Measurements from ENCODE around the gene DNASE1L1. TPM values are rescaled to one million over a fixed set of nuclear protein-coding genes. Genes with fewer than 3 reads are reported as not detected.

Gene DNASE1L1
- total RNA-seq, 1 experiment from 2014 or later, result 8.3 TPM

- Histone ChIP-seq H3K27me3 (replicated peaks; ENCODE audit: insufficient read depth, low read depth, low read length, poor library complexity) (no peaks in the 10 kb centered on the region), H3K4me1 (ENCODE audit: insufficient read depth, low read length, poor library complexity, severe bottlenecking) (no peaks in the 10 kb centered on the region), H3K27ac (ENCODE audit: low read depth, low read length, poor library complexity, severe bottlenecking) (no peak overlapping the region), H3K9me3 (ENCODE audit: low read depth, low read length, poor library complexity, severe bottlenecking) (no peaks in the 10 kb centered on the region), H3K4me3 (ENCODE audit: low read depth, low read length, poor library complexity, severe bottlenecking) (no peak overlapping the region), H3K36me3 (ENCODE audit: insufficient read depth, low read length, poor library complexity, severe bottlenecking) (peaks cover 81% of the 10 kb centered on the region)
- no peak for DNase-seq (ENCODE audit: low spot score)
- CTCF ChIA-PET, result no interaction called here
- no TSS peak for BruUV-seq (replicated peaks)
- intact Hi-C loops (cut with micrococcal nuclease; ENCODE audit: unreplicated experiment), result no loop called here
- TF ChIP-seq EZH2 (IDR thresholded peaks at IDR 0.05; ENCODE audit: borderline replicate concordance, low read depth, low read length, poor library complexity, severe bottlenecking) (no peak), CTCF (conservative IDR thresholded peaks at IDR 0.05; ENCODE audit: low read depth, low read length) (no peak)
- POLR2A ChIA-PET (ENCODE audit: low non-redundant PET), result no interaction called here
These were observed 53.3 kb downstream of the DNASE1L1 start for GRCh38 chrX:154355776-154356140.

- POLR2A ChIA-PET (ENCODE audit: low non-redundant PET), result no interaction called here
These were observed 53.8 kb downstream of the DNASE1L1 start for GRCh38 chrX:154355094-154355775.

GRCh38 chrX:154354516-154354915, 54.5 kb downstream of the DNASE1L1 start:
- no TSS peak for BruUV-seq (replicated peaks)
- POLR2A ChIA-PET (ENCODE audit: low non-redundant PET), result no interaction called here

More at GRCh38 chrX:154355094-154355775, 53.8 kb downstream of the DNASE1L1 start:
- H3K4me3 ChIP-seq (ENCODE audit: low read depth, low read length, poor library complexity, severe bottlenecking), result no peak overlapping the region
- intact Hi-C loops (cut with micrococcal nuclease; ENCODE audit: unreplicated experiment), result no loop called here
- TF ChIP-seq CTCF (conservative IDR thresholded peaks at IDR 0.05; ENCODE audit: low read depth, low read length) (no peak), EZH2 (IDR thresholded peaks at IDR 0.05; ENCODE audit: borderline replicate concordance, low read depth, low read length, poor library complexity, severe bottlenecking) (no peak)
- peaks cover 79% of the 10 kb centered on the region for H3K36me3 ChIP-seq (ENCODE audit: insufficient read depth, low read length, poor library complexity, severe bottlenecking)
- no peak for DNase-seq (ENCODE audit: low spot score)
- CTCF ChIA-PET, result no interaction called here
- no peaks in the 10 kb centered on the region for H3K27me3 ChIP-seq (replicated peaks; ENCODE audit: insufficient read depth, low read depth, low read length, poor library complexity)
- H3K4me1 ChIP-seq (ENCODE audit: insufficient read depth, low read length, poor library complexity, severe bottlenecking), result no peaks in the 10 kb centered on the region
- BruUV-seq (replicated peaks), result no TSS peak
- no peak overlapping the region for H3K27ac ChIP-seq (ENCODE audit: low read depth, low read length, poor library complexity, severe bottlenecking)
- no peaks in the 10 kb centered on the region for H3K9me3 ChIP-seq (ENCODE audit: low read depth, low read length, poor library complexity, severe bottlenecking)

More at GRCh38 chrX:154354516-154354915, 54.5 kb downstream of the DNASE1L1 start:
- Histone ChIP-seq H3K36me3 (ENCODE audit: insufficient read depth, low read length, poor library complexity, severe bottlenecking) (peaks cover 78% of the 10 kb centered on the region), H3K4me1 (ENCODE audit: insufficient read depth, low read length, poor library complexity, severe bottlenecking) (no peaks in the 10 kb centered on the region), H3K4me3 (ENCODE audit: low read depth, low read length, poor library complexity, severe bottlenecking) (no peak overlapping the region), H3K27ac (ENCODE audit: low read depth, low read length, poor library complexity, severe bottlenecking) (no peak overlapping the region), H3K9me3 (ENCODE audit: low read depth, low read length, poor library complexity, severe bottlenecking) (no peaks in the 10 kb centered on the region), H3K27me3 (replicated peaks; ENCODE audit: insufficient read depth, low read depth, low read length, poor library complexity) (no peaks in the 10 kb centered on the region)
- no peak for DNase-seq (ENCODE audit: low spot score)
- intact Hi-C loops (cut with micrococcal nuclease; ENCODE audit: unreplicated experiment), result no loop called here
- CTCF ChIA-PET, result no interaction called here
- TF ChIP-seq CTCF (conservative IDR thresholded peaks at IDR 0.05; ENCODE audit: low read depth, low read length) (no peak), EZH2 (IDR thresholded peaks at IDR 0.05; ENCODE audit: borderline replicate concordance, low read depth, low read length, poor library complexity, severe bottlenecking) (no peak)

Data from A673 (cell line).